GM15510 (cell line): ENCODE data around the gene UBTD1.

Experiments used
- POLR2A ChIP-seq: IDR thresholded peaks from 3 replicates; pipeline ENCODE4 v1.6.1; 2011; ENCODE audit warnings: borderline replicate concordance; ENCODE audit not compliant: insufficient read length; ENCODE audit errors: extremely low read depth

UBTD1 gene

GRCh38 chr10:97584798-97585438, 86.2 kb downstream of the UBTD1 start:
- no peak for TF ChIP-seq POLR2A

GRCh38 chr10:97585439-97585811, 86.7 kb downstream of the UBTD1 start:
- no peak for TF ChIP-seq POLR2A

- no peak for TF ChIP-seq POLR2A
Measured at GRCh38 chr10:97587183-97587582, 88.5 kb downstream of the UBTD1 start.

- no peak for TF ChIP-seq POLR2A
Measured at GRCh38 chr10:97589479-97589878, 90.8 kb downstream of the UBTD1 start, which contains the start of gene C10orf62. TSS of gene C10orf62 (plus strand) at chr10:97589721. CDS start at chr10:97589898, 177 bp downstream.

- TF ChIP-seq POLR2A = no peak
Measured at GRCh38 chr10:97590082-97590747, 91.5 kb downstream of the UBTD1 start.

GRCh38 chr10:97590748-97591495, 92.2 kb downstream of the UBTD1 start:
- TF ChIP-seq POLR2A = no peak

GRCh38 chr10:97593421-97593820, 94.7 kb downstream of the UBTD1 start:
- no peak for TF ChIP-seq POLR2A

GRCh38 chr10:97596101-97597082, 97.7 kb downstream of the UBTD1 start:
- TF ChIP-seq POLR2A = no peak

GRCh38 chr10:97597778-97598177, 99.1 kb downstream of the UBTD1 start:
- TF ChIP-seq POLR2A = no peak

GRCh38 chr10:97598407-97599271, 99.9 kb downstream of the UBTD1 start:
- TF ChIP-seq POLR2A = no peak

- no peak for TF ChIP-seq POLR2A
Measured at GRCh38 chr10:97599272-97599619, 100.5 kb downstream of the UBTD1 start.

- no peak for TF ChIP-seq POLR2A
Measured at GRCh38 chr10:97600616-97601015, 101.9 kb downstream of the UBTD1 start.

GRCh38 chr10:97601268-97602215, 102.8 kb downstream of the UBTD1 start:
- no peak for TF ChIP-seq POLR2A

GRCh38 chr10:97607095-97607636, 108.4 kb downstream of the UBTD1 start:
- no peak for TF ChIP-seq POLR2A
